AG04450 (cell line): Measurements from ENCODE around the gene BFSP1. TPM values are rescaled to one million over a fixed set of nuclear protein-coding genes. Genes with fewer than 3 reads are reported as not detected.

ENCODE experiments used
- CTCF ChIA-PET: fragments of 300-600, 350-600 bp; formaldehyde crosslinking; extraction: SDS; loops from one replicate; lab custom pipeline; 2022; ENCODE audit warnings: antibody characterized with exemption, inconsistent platforms; lab: Charles Lee
- POLR2A ChIA-PET: fragments of 350-600 bp; formaldehyde crosslinking; extraction: SDS; loops from one replicate; lab custom pipeline; 2021; ENCODE audit warnings: antibody characterized with exemption, inconsistent platforms; lab: Yijun Ruan, JAX
- DNase-seq: peaks from one replicate; pipeline ENCODE4 v3.0.0-alpha.2; 2011; ENCODE audit warnings: low read depth, low spot score
- H3K27ac ChIP-seq: one replicate; pipeline ENCODE4 v1.5.1; 2012; ENCODE audit warnings: low read depth, low read length, control low read depth
- H3K27me3 ChIP-seq: one replicate; pipeline ENCODE4 v1.6.0; 2012; ENCODE audit warnings: low read length; ENCODE audit not compliant: control insufficient read depth, insufficient read depth
- H3K4me3 ChIP-seq: 2 replicates; pipeline ENCODE4 v1.5.1; 2011; ENCODE audit warnings: mild to moderate bottlenecking, low read depth, low read length, control low read depth
- H3K9me3 ChIP-seq: 2 replicates; pipeline ENCODE4 v1.5.1; 2012; ENCODE audit warnings: low read length; ENCODE audit not compliant: control insufficient read depth, insufficient read depth
- CTCF ChIP-seq: IDR thresholded peaks from 2 replicates; pipeline ENCODE4 v1.5.1; 2011; ENCODE audit warnings: low read depth, low read length, control low read depth, inconsistent platforms
- polyA plus RNA-seq: library from polyadenylated mRNA; depleted of rRNA; stranded (reverse); fragments of >200 nt; gene quantifications from 2 replicates; pipeline ENCODE4 v1.2.3, GENCODE V29; 2011

Gene BFSP1
- polyA plus RNA-seq, 1 experiment, result 2.9 TPM

DNA sequence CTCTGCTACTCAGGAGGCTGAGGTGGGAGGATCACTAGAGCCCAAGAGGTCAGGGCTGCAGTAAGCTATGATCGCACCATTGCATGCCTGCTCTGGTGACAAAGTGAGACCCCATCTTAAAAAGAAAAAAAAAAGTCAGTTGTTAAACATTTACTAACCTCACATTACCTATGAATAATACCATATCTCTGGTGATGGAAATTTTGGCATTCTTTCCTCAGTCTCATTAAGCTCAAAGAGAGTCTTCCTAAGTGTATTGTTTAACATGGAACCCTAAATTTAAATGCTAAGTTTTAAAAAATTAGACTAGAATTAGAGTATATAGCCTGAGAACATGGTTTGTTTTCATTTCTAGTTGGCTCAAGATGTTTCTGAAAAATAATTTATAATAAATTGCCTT is 11.3 kb upstream of the BFSP1 start:
- Histone ChIP-seq H3K9me3 (no peaks in the 10 kb centered on the region), H3K27me3 (no peaks in the 10 kb centered on the region), H3K27ac (no peak overlapping the region), H3K4me3 (no peak overlapping the region)
- TF ChIP-seq CTCF, result no peak
- POLR2A ChIA-PET, result interaction anchor here (0.9 to 5.0 kb wide), 5 partner anchors 15 to 52 kb away, joined by 3 to 59 read pairs (median 8); partner anchors contain the start of gene DSTN
- no peak for DNase-seq
- CTCF ChIA-PET, result interaction anchor here (0.6 to 2.4 kb wide), 6 partner anchors 22 to 139 kb away, joined by 3 to 9 read pairs (median 3); partner anchors contain the start of gene RRBP1

GRCh38 chr20:17541996-17542395 is 10.8 kb upstream of the BFSP1 start:
- Histone ChIP-seq H3K27ac (no peak overlapping the region), H3K27me3 (no peaks in the 10 kb centered on the region), H3K9me3 (no peaks in the 10 kb centered on the region), H3K4me3 (no peak overlapping the region)
- TF ChIP-seq CTCF, result 0 out of 2 replicates have a peak, but pooled peaks have one; percentile 1
- DNase-seq, result no peak
- ChIA-PET POLR2A (interaction anchor here (0.7 to 5.0 kb wide), 6 partner anchors 16 to 52 kb away, joined by 3 to 59 read pairs (median 7); partner anchors contain the start of gene DSTN), CTCF (interaction anchor here (0.9 to 2.4 kb wide), 3 partner anchors 37 to 140 kb away, joined by 3 to 9 read pairs (median 3); partner anchors contain the start of gene RRBP1)

DNA sequence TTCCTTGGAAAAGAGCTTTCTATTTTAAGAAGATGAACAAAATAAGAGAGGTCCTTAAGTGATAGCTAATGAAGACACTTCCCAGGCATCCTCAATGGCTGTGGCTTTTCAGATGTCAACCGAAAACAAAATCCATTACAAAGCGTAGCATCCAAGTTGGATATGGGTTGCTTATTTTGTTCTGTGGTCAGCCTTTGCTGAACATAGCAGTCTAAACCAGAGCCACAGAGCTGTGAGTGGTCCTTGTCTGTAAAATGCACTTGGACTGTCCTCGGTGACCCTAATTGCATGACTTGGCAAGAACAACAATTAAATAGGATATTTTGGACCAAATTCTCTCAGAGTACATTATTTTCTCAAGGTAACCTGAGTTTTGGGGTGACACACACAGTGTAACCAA is 10.4 kb upstream of the BFSP1 start:
- no peak for DNase-seq
- ChIA-PET POLR2A (interaction anchor here (0.7 to 5.0 kb wide), 4 partner anchors 16 to 29 kb away, joined by 4 to 59 read pairs (median 12); partner anchors contain the start of gene DSTN), CTCF (interaction anchor here (0.9 to 2.4 kb wide), 4 partner anchors 36 to 140 kb away, joined by 3 to 9 read pairs (median 3); partner anchors contain the start of gene RRBP1)
- H3K4me3 ChIP-seq, result no peak overlapping the region
- no peak overlapping the region for H3K27ac ChIP-seq
- no peaks in the 10 kb centered on the region for H3K9me3 ChIP-seq
- no peak for TF ChIP-seq CTCF
- H3K27me3 ChIP-seq, result no peaks in the 10 kb centered on the region

DNA sequence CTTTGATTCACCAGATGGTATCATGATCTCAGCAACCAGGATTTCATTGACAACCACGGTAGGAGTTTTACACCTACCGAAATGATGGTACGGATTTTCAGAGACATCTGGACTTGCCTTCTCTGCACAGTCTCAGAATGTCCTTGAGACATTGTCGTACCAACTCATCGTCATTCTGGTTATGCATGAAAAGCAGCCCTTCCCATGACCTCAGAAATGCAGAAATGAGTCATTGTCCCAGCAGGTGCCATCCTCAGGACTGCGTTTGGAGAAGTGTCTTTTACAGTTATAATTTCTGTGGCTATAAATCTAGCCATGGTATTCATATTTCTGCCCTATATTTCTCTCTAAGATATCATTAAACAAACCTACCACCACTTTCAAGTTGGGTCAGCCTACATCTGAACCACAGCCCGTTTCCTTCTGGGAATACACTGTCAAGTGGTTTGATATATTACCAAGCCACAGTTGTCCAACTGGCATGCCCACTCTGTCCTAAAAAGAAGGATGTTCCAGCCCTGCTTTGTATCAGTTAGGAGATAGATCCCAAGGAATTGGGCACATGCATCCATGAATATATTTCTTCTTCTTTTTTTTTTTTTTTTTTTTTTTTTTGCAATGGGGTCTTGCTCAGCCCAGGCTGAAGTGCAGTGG is 7.5 kb upstream of the BFSP1 start:
- Histone ChIP-seq H3K9me3 (no peaks in the 10 kb centered on the region), H3K27ac (no peak overlapping the region), H3K4me3 (no peak overlapping the region), H3K27me3 (no peaks in the 10 kb centered on the region)
- TF ChIP-seq CTCF, result no peak
- ChIA-PET POLR2A (interaction anchor here (1.1 kb wide), 1 partner anchor 70 kb away, joined by 3 read pairs; no protein-coding TSS in a partner anchor), CTCF (no interaction called here)
- DNase-seq, result no peak

- no peak overlapping the region for H3K27ac ChIP-seq
- ChIA-PET CTCF (interaction anchor here (1.9 kb wide), 1 partner anchor 72 kb away, joined by 14 read pairs; no protein-coding TSS in a partner anchor), POLR2A (interaction anchor here (1.6 kb wide), 1 partner anchor 68 kb away, joined by 8 read pairs; no protein-coding TSS in a partner anchor)
- no peak for TF ChIP-seq CTCF
- H3K4me3 ChIP-seq, result no peak overlapping the region
- H3K27me3 ChIP-seq, result no peaks in the 10 kb centered on the region
- DNase-seq, result no peak
- no peaks in the 10 kb centered on the region for H3K9me3 ChIP-seq
These were observed 6.8 kb upstream of the BFSP1 start for GRCh38 chr20:17537959-17538358.
